MM.1S (cell line): Measurements from ENCODE around the gene SLC18A3.

Source experiments
- DNase-seq: peaks from one replicate; pipeline ENCODE4 v3.0.0-alpha.2; 2015
- H2AFZ ChIP-seq: fragments of 300-600 bp; sonication (generic); 2 replicates; pipeline ENCODE4 v1.6.0; 2016; ENCODE audit warnings: antibody characterized with exemption, low read length
- H3F3A ChIP-seq: fragments of 300-600 bp; sonication (generic); 2 replicates; pipeline ENCODE4 v1.6.1; 2016; ENCODE audit warnings: mild to moderate bottlenecking, antibody characterized with exemption, low read length, moderate library complexity, mixed read lengths; ENCODE audit not compliant: insufficient read depth
- H3K27ac ChIP-seq: fragments of 300-600 bp; sonication (generic); 2 replicates; pipeline ENCODE4 v1.5.1; 2016; ENCODE audit warnings: mild to moderate bottlenecking, low read length
- H3K27me3 ChIP-seq: fragments of 300-600 bp; sonication (generic); replicated peaks from 2 replicates; pipeline ENCODE4 v1.6.0; 2016; ENCODE audit warnings: low read length; ENCODE audit not compliant: insufficient read depth
- H3K36me3 ChIP-seq: fragments of 300-600 bp; sonication (generic); replicated peaks from 2 replicates; pipeline ENCODE4 v1.6.1; 2016; ENCODE audit warnings: mild to moderate bottlenecking, low read length, mixed read lengths; ENCODE audit not compliant: insufficient read depth
- H3K4me1 ChIP-seq: fragments of 300-600 bp; sonication (generic); 2 replicates; pipeline ENCODE4 v1.6.1; 2016; ENCODE audit warnings: low read length, mixed read lengths
- H3K4me2 ChIP-seq: fragments of 300-600 bp; sonication (generic); 2 replicates; pipeline ENCODE4 v1.6.0; 2016; ENCODE audit warnings: low read depth, low read length
- H3K4me3 ChIP-seq: fragments of 300-600 bp; sonication (generic); 2 replicates; pipeline ENCODE4 v1.5.1; 2016; ENCODE audit warnings: low read length, mixed read lengths
- H3K79me2 ChIP-seq: fragments of 300-600 bp; sonication (generic); 2 replicates; pipeline ENCODE4 v1.6.1; 2016; ENCODE audit warnings: mixed run types, low read length, mixed read lengths
- H3K9ac ChIP-seq: fragments of 300-600 bp; sonication (generic); 2 replicates; pipeline ENCODE4 v1.6.1; 2016; ENCODE audit warnings: low read length, mixed read lengths
- H3K9me2 ChIP-seq: fragments of 300-600 bp; sonication (generic); replicated peaks from 2 replicates; pipeline ENCODE4 v1.6.1; 2016; ENCODE audit warnings: mild to moderate bottlenecking, low read length, mixed read lengths; ENCODE audit not compliant: insufficient read depth
- H3K9me3 ChIP-seq: fragments of 300-600 bp; sonication (generic); replicated peaks from 2 replicates; pipeline ENCODE4 v1.6.1; 2016; ENCODE audit warnings: mild to moderate bottlenecking, low read length, mixed read lengths; ENCODE audit not compliant: insufficient read depth
- H4K20me1 ChIP-seq: fragments of 300-600 bp; sonication (generic); 2 replicates; pipeline ENCODE4 v1.6.1; 2016; ENCODE audit warnings: mild to moderate bottlenecking, low read length, moderate library complexity, mixed read lengths; ENCODE audit not compliant: insufficient read depth
- EZH2 ChIP-seq: fragments of 300-600 bp; sonication (generic); optimal IDR thresholded peaks from 2 replicates; pipeline ENCODE3; 2017; ENCODE audit warnings: low read depth, mild to moderate bottlenecking, antibody characterized with exemption, low read length, mixed read lengths
- EZH2phosphoT487 ChIP-seq: fragments of 300-600 bp; sonication (generic); IDR thresholded peaks from 2 replicates; pipeline ENCODE4 v1.6.1; 2018; ENCODE audit warnings: antibody characterized with exemption, low read length
- TF ChIP-seq, protein P1 (sequence below): fragments of 300-600 bp; sonication (generic); IDR thresholded peaks from 2 replicates; pipeline ENCODE4 v1.5.1; 2016; ENCODE audit warnings: antibody characterized with exemption, low read length, mixed read lengths

The SLC18A3 gene

DNA sequence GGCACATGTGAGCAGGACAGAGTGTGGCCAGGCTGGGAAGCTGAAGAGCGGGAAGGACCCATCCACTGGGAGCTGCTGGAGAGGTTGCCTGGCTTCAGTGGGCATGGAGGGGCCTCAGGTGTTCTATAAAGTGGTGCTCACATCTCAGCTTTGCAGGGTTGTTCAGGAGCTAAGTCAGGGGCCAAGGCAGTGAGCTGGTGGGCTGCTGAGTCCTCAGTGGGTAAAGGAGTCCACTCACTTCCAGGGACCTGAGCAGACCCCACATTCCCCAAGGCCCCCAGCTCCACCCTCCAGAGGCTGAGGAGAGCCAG lies 40.6 kb downstream of the SLC18A3 start:
- Histone ChIP-seq H3K27me3 (no peaks in the 10 kb centered on the region), H3K9me3 (no peaks in the 10 kb centered on the region), H3K4me2 (no peak overlapping the region), H3K4me3 (no peak overlapping the region), H2AFZ (no peak overlapping the region), H3F3A (no peaks in the 10 kb centered on the region), H4K20me1 (no peaks in the 10 kb centered on the region), H3K4me1 (no peaks in the 10 kb centered on the region), H3K9me2 (no peaks in the 10 kb centered on the region), H3K27ac (no peak overlapping the region), H3K9ac (no peak overlapping the region), H3K36me3 (no peaks in the 10 kb centered on the region), H3K79me2 (no peaks in the 10 kb centered on the region)
- no peak for DNase-seq
- TF ChIP-seq EZH2phosphoT487 (no peak), EZH2 (no peak)
- TF ChIP-seq, protein P1, sequence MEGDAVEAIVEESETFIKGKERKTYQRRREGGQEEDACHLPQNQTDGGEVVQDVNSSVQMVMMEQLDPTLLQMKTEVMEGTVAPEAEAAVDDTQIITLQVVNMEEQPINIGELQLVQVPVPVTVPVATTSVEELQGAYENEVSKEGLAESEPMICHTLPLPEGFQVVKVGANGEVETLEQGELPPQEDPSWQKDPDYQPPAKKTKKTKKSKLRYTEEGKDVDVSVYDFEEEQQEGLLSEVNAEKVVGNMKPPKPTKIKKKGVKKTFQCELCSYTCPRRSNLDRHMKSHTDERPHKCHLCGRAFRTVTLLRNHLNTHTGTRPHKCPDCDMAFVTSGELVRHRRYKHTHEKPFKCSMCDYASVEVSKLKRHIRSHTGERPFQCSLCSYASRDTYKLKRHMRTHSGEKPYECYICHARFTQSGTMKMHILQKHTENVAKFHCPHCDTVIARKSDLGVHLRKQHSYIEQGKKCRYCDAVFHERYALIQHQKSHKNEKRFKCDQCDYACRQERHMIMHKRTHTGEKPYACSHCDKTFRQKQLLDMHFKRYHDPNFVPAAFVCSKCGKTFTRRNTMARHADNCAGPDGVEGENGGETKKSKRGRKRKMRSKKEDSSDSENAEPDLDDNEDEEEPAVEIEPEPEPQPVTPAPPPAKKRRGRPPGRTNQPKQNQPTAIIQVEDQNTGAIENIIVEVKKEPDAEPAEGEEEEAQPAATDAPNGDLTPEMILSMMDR: no peak

DNA sequence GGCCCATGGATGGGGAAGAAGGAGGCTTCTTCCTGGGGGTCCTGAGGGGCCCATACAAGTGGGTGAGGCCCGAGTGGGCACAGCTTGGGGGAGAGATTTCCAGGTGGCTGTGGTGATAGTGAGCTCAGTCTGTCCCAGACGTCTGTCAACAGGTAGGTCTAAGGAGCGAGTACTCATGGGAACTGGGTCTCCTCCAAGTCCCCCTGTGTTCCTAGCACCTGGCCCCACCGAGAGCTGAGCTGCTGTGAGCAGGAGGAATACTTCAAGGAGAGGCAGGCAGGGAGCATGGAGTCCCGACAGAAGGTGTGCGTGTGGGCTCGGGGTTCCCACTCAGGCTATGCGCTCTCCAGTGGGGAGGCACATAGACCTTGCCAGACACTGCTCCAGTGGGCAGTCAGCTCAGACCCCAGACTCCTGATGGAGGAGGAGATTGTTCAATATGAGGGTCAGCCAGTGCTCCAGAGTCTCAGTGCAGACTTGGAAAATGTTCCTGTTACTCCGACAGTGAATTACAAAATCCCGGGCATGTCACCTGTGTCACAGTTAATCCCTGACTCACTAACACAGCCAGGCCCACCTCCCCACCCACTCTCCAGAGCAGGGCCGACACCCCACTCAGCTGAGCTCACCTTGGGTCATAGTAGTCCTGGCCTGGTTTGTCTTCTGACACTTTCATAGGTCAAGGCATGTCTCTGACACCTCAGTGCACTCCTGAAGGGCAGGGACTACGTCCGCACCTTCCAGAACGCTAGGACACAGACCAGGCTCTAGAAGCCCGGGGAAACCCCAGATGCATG lies 41.1 kb downstream of the SLC18A3 start:
- Histone ChIP-seq H3K27me3 (no peaks in the 10 kb centered on the region), H3F3A (no peaks in the 10 kb centered on the region), H3K27ac (no peak overlapping the region), H3K36me3 (no peaks in the 10 kb centered on the region), H3K9me2 (no peaks in the 10 kb centered on the region), H2AFZ (no peak overlapping the region), H3K4me1 (no peaks in the 10 kb centered on the region), H4K20me1 (no peaks in the 10 kb centered on the region), H3K4me3 (no peak overlapping the region), H3K9ac (no peak overlapping the region), H3K79me2 (no peaks in the 10 kb centered on the region), H3K9me3 (no peaks in the 10 kb centered on the region), H3K4me2 (no peak overlapping the region)
- no peak for DNase-seq
- TF ChIP-seq EZH2 (no peak), EZH2phosphoT487 (no peak)
- TF ChIP-seq, protein P1: no peak

DNA sequence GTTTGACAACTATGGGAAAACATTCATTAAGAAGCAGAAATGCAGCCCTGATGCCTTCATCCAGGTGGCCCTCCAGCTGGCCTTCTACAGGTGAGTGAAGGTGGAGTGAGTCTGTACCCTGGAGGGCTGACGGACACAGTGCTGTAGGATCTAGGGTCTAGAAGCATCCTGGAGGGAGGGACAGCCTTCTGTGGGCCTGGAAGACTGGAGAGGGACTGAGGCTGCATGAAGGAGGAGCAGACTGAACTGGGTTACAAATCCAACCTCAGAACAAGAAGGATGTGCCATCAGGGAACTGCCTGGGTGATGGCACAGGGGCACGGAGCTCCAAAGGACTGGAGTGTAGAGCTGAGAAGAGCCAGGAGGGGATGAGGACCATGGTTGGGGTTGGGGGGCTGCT lies 41.8 kb downstream of the SLC18A3 start:
- H3K27ac ChIP-seq: no peak overlapping the region
- no peak for DNase-seq
- no peaks in the 10 kb centered on the region for H4K20me1 ChIP-seq
- H3K4me1 ChIP-seq: no peaks in the 10 kb centered on the region
- H3K79me2 ChIP-seq: no peaks in the 10 kb centered on the region
- no peak overlapping the region for H3K9ac ChIP-seq
- H3K9me2 ChIP-seq: no peaks in the 10 kb centered on the region
- TF ChIP-seq EZH2phosphoT487 (no peak), EZH2 (no peak)
- TF ChIP-seq, protein P1: no peak
- no peaks in the 10 kb centered on the region for H3K9me3 ChIP-seq
- H3F3A ChIP-seq: no peaks in the 10 kb centered on the region
- H2AFZ ChIP-seq: no peak overlapping the region
- H3K36me3 ChIP-seq: no peaks in the 10 kb centered on the region
- no peak overlapping the region for H3K4me2 ChIP-seq
- H3K27me3 ChIP-seq: no peaks in the 10 kb centered on the region
- H3K4me3 ChIP-seq: no peak overlapping the region
